GM19193 (cell line): ENCODE data around the gene ADPRH.

ENCODE experiments used
- POLR2A ChIP-seq: IDR thresholded peaks from 4 replicates; pipeline ENCODE4 v1.6.1; 2011; ENCODE audit not compliant: insufficient read depth, insufficient read length; ENCODE audit errors: extremely low read depth

ADPRH gene

DNA sequence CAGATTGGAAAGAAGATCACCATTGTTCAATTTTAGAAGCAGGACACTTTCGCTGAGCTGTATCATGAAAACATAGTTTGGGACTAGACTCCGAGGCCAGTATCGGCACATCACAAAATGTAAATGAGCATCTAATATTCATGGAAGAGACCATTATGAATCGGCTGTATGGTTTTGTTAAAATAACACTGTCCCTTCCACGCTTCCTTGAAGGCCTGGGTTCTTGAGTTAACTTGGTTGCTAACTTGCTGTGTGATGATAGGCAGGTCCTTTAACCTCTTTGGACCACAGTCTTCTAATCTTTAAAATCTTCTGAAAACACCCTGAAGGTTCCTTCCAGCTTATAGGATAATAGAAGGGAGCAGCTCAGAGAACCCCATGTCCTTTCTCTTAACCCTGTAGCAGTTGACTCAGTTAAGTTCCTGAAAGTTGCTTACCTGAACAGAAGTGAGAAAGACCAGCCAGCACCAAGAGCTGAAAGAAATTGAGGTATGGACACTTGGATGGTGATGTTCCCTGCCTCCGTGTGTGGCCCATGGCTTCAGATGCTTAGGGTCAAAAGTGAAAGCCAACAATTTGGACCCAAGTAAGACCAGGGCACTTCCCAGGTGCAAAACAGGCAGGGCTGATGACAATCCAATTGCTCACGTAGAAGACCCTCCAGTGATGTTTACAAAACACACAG, 22.0 kb upstream of the ADPRH start:
- TF ChIP-seq POLR2A, result no peak

- TF ChIP-seq POLR2A, result no peak
Measured at GRCh38 chr3:119557877-119558269, 21.4 kb upstream of the ADPRH start.

- no peak for TF ChIP-seq POLR2A
Measured at GRCh38 chr3:119558626-119559317, 20.5 kb upstream of the ADPRH start.

DNA sequence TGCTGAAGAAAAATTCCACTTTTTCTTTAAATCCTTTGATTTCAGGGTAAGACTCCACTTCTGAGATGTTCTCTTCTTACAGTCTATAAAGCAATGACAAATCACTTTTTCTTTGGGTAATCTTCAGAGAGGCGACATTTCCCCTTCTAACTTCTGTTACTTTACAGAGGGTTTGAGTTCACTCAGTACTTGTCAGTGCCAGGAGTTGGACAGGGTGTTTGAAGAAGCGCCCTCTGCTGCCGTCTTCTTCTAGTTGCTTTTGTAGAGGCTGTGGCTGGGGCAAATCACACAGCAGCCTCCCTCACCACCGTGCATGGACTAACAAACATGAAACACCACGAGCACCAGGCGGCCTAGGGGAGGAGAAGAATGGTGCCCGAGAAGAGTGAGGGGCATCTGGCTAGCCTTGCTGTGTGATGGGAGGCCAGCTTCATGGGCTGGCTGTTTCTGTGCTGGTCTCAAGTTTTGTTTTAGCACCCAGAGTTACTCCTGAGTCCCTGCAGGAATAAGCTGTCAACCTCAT, 19.8 kb upstream of the ADPRH start, which contains the start of gene CD80:
TSS of gene CD80 (minus strand) at position 174 of the 523 bp plus-strand sequence. CDS start 1,886 bp downstream, outside the sequence.
- TF ChIP-seq POLR2A, result peak; percentile 58

DNA sequence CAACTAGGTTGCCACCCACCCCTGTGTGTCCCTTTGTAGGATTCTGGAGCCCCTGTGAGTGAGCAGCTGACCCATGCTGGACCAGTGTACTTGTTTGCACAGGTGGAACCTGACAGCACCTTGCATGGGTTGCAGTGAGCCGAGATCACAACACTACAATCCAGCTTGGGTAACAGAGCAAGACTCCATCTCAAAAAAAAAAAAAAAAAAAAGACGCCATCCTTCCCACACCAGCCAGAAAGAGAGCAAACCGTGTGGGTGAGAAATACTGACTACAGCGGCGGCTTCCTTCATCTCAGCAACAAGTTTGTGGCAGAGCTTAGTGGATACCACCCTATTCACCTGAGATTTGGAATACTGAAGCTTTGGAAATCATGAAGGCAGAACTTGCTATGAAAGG, 19.1 kb upstream of the ADPRH start:
- TF ChIP-seq POLR2A, result no peak

- peak; percentile 86 for TF ChIP-seq POLR2A
Measured at GRCh38 chr3:119562307-119562961, 16.9 kb upstream of the ADPRH start.

GRCh38 chr3:119569156-119569555, 10.1 kb upstream of the ADPRH start:
- TF ChIP-seq POLR2A, result no peak

GRCh38 chr3:119570229-119570628, 9.1 kb upstream of the ADPRH start:
- no peak for TF ChIP-seq POLR2A

- no peak for TF ChIP-seq POLR2A
Measured at GRCh38 chr3:119571230-119571629, 8.1 kb upstream of the ADPRH start.

GRCh38 chr3:119571688-119572087, 7.6 kb upstream of the ADPRH start:
- TF ChIP-seq POLR2A, result no peak

GRCh38 chr3:119575507-119575906, 3.8 kb upstream of the ADPRH start:
- no peak for TF ChIP-seq POLR2A

GRCh38 chr3:119580067-119580760, 922 bp downstream of the ADPRH start:
- peak; percentile 63 for TF ChIP-seq POLR2A

DNA sequence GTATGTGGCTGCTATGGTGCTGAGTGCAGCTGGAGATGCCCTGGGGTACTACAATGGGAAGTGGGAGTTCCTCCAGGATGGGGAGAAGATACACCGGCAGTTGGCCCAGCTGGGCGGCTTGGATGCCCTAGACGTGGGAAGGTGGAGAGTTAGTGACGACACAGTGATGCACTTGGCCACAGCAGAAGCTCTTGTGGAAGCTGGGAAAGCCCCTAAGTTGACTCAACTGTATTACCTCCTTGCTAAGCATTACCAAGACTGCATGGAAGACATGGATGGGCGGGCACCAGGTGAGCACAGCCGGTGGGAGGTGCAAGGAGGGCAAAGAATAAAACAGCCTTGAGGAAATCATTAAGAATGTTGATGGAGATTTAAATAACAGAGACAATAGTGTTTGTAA, 2.9 kb downstream of the ADPRH start:
- peak; percentile 15 for TF ChIP-seq POLR2A

GRCh38 chr3:119585208-119585607, 5.9 kb downstream of the ADPRH start:
- no peak for TF ChIP-seq POLR2A

DNA sequence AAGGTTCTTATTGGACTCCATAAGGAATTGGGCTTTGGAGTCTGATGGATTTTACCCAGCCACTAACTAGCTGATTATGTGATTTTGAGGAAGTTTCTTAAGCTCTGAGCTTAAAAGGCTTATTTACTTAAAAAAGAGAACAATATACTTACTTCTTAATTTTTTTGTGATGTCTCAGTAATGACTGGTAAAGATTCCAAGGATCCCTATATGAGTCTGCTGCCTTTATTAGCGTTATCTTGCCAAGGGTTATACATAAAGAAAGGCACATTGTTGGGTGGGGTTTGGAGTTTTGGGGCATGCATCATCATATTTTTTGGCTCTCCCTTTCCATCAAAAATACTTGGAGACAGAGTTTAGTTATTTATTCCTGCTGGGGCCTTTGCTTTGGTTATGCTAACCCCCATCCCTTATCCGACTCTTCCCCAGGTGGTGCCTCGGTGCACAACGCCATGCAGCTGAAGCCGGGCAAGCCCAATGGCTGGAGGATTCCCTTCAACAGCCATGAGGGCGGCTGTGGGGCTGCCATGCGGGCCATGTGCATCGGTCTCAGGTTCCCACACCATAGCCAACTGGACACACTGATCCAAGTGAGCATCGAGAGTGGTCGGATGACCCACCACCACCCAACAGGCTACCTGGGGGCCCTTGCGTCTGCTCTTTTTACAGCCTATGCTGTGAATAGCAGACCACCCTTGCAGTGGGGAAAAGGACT, 6.7 kb downstream of the ADPRH start:
- no peak for TF ChIP-seq POLR2A

- no peak for TF ChIP-seq POLR2A
Measured at GRCh38 chr3:119586733-119587172, 7.5 kb downstream of the ADPRH start.
